Glomerular endothelial cell (primary cell): ENCODE data around the gene PEPD. TPM values are rescaled to one million over a fixed set of nuclear protein-coding genes. Genes with fewer than 3 reads are reported as not detected.
"Not testable (repeated sequence)": the region's sequence is repeated elsewhere in the genome, so short reads cannot be mapped to it uniquely, and the experiment has no call there.

ENCODE experiments used
- DNase-seq: peaks from one replicate; pipeline ENCODE4 v3.0.0-alpha.2; 2011; ENCODE audit warnings: low read depth, low spot score; ENCODE audit errors: extremely low read depth
- total RNA-seq: library from RNA; depleted of rRNA; stranded (reverse); fragments of >200 nt; gene quantifications from 2 replicates; pipeline ENCODE4 v1.2.3, GENCODE V29; 2015

Gene PEPD
- total RNA-seq, 1 donor from 2014 or later: 110 TPM

DNA sequence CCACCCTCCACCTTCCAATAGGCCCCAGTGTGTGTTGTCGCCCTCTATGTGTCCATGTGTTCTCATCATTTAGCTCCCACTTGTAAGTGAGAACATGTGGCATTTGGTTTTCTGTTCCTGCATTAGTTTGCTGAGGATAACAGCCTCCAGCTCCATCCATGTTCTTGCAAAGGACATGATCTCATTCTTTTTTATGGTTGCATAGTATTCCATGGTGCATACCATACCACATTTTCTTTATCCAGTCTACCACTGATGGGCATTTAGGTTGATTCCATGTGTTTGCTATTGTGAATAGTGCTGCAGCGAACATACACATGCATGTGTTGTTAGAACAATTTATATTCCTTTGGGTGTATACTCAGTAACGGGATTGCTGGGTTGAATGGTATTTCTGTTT, 42.0 kb downstream of the PEPD start:
- DNase-seq: not testable (repeated sequence)

DNA sequence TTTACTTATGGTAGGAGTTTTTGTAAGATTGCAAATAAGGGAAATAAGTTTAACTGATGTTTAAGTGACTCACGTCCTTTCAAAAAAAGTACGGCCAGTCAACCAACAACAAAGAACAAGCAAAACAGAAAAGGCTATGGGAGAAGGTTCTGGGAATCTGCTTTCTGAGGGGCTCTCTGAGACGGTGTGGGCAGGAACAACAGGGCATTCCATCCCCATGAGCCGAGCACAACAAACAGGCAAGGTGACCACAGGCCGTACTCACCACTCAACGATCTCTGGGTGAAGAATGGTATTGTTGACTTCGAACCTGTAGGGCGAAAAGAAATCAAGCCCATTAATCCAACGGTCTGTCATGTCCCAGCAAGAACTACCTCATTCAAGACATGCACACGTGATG, 43.8 kb downstream of the PEPD start:
- DNase-seq: no peak

DNA sequence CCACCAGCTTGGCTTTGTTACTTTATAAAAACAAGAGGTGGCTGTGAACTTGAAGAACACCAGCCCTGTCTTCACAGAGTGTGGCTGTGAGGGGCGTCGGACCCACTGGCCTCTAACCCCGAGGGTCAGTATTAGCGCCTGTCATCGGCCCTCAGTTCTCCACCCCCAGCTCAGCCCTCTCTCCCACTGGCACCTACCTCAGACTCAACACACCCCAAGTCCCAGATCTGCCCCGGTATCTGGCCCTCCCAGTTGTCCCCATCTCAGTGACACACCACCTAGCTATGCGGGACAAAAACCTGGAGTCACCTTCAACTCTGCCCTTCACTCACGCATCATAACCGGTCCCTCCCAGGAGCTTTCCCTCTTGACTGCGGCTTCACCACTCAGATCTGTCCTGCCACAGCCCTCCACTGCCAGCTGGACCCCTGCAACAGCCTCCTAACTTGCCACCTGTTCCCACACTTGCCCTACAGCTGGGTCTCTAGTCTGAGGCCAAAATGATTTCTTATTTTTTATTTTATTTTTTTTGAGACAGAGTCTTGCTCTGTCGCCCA, 45.4 kb downstream of the PEPD start:
- DNase-seq: no peak

DNA sequence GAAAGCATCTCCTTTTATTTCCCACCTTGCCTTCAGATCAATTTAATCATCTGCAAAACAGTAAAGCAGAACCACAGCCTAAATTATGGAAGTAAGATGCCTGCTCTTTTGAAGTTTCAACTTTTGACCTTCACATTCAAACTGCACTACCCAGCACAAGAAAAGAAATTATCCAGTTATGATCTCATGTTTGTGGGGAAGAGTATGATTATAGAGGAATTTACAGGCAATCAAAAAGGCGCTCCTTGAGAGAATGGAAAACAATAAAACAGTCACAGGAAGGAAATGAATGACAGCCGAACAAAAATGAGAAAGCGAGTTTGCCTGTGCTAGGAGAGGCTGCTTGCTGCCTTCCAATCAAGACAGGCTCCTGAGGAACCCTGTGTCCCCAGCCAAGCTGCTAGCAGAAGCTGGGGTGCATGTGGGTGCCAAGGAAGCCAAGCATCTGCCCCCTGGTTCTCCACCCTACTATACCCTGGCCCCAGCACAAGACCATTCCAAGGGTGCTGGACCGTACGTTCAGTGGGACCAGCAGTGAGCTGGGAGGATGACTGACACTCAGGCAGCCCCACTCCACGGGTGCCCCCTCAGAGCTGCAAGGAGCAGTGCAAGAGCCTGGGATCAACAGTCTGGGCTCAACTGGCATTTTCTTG, 47.8 kb downstream of the PEPD start:
- peak; percentile 70 for DNase-seq

DNA sequence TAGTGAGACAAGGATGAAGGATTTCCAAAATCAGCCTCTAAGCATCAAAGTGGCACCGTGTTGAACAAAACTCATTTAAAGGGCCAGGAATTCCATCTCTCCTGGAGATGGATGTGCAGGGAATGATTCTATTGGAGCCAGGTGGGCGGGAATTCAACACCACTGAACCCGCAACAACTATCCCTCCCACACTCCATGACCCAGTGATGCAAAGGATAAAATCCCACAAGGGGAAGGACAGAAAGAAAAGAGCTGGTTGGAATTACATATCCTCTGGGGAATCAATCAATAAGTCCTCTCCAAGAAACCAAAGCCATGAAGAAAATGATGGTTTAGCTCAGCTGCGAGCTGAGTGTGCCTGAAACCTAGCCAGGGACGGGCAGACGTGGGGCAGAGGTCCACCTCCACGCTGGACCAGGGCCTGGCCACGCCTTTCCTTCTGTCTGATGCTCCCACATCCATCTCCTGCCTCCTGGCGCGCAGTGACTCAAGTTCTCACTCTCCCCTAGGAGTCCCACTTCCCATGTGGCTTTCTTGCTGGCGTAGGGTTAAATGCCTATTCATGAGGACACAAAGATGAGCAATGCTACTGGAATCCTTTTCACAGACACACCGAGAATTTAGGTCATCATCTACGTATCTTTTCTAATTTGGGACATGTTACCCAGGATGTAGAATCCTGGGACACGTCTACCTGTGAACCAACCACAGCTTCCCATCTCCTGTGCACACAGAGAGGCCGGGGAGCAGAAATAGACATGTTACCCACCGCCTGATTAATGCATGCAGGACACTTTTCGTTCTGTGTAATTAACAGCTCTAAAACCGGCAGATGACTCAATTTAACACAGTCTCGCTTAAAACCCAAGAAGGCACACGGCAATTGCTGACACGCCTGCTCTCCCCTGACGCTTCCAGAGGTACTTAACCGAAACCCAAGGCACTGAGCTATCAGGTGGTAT, 48.6 kb downstream of the PEPD start:
- DNase-seq: no peak

DNA sequence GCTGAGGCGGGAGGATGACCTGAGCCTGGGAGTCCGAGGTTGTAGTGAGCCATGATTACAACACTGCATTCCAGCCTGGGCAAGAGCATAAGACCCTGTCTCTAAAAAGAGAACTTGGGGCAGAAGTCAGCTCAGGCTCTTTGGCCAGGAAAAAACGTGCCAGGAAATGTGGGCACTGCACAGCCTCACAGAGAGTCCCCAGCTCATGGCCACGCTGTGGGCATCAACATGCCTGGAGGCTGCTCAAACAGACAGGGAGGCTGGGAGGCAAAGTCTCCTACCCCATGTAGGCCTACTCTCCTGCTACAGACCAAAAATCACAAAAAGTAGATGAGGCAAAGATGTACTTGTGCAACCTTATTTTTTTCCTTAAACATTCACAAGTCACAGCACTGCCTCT, 49.4 kb downstream of the PEPD start:
- DNase-seq: no peak

DNA sequence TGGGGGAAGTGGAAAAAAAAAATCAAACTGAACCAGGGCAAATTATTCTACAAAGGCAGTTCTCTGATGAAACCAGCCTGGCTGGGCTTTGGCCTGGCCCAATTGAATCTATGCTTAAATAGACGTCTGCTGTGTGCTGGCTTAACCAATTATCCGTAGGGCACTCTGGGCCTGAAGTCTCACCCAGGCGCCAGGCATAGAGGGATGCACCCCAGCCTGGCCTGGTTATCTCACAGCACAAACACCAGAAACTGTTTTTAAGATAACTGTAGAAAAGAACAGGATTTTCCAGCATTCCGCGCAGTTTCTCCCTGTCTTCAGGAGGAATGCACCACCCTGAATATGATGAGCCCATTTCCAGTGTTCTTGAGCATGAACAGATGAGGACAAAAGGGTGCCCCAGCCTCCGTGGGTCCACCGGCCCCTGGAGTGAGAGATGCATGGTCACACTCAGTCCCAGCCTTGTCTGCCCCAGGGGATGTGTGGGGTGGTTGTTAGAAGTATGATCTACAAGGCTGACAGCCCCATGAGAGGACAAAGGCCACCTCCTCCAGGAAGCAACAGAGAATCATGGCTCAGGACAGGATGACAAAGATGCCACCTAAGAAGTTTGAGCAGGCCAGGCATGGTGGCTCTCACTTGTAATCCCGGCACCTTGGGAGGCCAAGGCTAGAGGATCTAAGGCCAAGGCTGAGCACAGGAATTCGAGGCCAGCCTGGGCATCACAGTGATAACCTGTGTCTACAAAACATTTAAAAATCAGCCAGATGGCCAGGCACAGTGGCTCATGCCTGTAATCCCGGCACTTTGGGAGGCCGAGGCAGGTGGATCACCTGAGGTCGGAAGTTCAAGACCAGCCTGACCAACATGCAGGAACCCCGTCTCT, 50.2 kb downstream of the PEPD start:
- no peak for DNase-seq

DNA sequence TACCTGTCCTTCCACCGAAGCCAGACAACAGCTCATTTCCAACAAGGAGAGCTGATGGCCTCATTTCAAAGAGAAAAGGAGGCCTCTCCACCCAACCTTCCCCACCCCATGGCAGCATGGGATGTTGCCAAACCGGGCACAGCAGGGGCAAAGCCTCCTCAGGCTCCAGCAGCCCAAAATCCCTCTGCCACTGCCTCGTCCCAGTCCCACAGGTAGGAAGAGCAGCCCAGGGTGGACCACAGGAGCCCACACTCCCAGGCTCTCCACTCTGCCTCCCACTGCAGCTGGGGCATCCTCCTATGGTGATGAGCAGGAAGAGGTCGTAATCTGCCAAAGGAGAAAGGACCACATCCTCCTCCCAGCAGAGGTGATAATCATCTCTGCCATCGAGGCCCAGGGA, 50.9 kb downstream of the PEPD start:
- DNase-seq: no peak

DNA sequence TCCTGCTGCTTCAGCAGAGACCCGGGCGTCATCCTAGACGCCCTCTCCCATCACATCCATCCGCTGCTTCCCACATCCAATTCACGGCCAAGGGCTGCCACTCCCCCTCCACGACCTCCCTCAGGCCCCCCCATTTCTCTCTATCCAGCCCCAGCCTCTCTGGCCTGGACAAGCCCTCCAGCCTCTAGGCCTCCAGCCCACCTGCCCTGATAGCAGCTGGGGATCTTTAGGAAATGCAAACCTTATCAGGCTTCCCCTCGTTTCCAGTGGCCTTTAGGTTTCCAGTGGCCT, 51.6 kb downstream of the PEPD start:
- no peak for DNase-seq

DNA sequence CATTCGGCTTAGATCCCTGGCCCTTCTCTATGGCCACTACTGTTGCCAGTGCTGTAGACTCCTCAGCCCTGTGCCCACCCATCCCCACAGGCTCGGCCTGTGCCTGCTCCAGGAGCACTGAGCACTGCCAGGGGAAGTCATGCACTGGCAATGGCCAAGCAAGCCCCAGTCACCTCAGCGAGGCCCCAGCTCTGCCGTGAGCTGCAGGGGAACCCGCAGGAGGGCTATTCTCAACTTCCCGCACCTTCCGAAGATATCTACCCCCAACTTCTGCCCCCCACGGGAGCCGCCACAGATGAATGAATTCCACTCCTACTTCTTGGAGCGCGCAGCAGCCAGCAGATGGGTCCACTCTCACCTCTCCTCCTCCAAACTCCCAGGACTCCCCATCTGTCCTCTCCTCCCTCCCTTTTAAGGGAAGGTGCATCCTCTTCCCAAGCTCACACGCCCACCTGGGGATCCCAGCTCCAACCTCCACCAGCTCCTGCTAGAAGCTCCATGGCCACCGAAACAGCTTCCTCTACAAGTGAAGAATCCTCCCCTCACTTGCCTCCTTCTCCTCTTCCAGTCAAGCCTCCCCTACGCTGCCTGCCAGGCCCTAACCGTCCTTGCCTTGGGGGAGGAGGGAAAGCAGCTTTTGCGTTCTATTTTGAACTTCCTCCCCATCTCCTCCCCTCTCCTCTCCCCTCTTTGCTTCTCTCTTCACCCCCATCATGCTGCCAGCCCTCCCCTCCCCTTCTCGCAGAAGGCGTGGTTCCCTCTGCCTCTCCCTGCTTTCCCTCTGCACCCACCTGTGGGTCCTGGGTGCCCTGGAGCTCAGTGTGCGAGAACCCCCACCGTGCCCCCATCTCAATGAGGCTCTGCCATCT, 52.2 kb downstream of the PEPD start:
- no peak for DNase-seq

DNA sequence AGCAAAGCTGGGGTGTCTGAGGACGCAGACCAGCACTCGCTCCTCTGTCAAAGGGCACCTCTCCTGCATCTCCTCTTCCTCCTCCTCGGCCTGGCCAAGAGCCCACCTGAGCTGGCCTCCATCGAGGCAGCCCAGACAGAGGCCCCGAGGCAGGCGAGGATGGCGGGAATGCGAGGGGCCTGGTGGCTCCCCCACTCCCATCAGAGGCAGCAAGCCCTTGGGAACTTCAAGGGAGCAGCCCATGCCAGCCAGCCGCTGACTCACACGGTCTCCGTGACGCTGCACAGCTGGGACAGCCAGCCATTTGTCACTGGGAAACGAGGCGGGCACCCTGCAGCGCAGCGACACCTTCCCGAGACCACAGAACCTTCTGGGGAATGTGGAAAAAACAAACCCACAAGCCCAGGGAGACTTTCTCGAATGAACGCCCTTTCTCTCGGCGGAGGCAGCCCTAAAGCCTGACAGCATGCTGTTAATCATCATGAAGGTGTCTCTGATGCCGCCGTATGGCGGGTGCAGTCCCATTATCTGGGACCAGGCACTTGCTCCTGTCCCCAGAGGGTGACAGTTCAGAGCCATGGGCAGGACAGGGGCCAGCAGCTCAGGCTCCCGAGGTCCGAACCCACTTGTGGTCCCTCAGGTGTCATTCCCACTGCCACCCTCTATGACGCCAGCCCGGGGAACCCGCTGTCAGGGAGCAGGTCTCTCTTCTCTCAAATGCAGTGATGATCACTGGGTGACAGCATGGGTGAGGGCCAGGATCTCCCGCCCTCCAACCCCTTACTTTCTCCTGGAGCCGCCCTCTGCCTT, 53.0 kb downstream of the PEPD start:
- DNase-seq: no peak

DNA sequence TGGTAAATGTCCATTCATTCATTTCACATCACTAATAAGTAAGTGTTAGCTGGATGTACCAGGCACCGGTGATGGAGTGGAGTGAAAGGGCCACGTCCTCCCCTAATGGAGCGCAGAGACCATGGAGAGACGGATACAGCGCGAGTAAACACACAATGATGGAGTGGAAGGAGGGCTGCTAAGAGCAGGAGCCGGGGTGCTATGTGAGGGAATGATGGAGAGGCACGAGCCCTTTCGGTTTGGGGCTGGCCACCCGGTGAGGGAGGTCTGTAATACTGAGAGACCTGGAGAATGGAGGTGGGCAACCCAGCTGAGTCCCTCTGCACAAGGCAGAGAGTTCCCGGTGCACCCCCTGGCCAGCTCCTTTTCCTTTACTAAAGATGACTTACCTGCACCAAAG, 53.7 kb downstream of the PEPD start:
- no peak for DNase-seq

DNA sequence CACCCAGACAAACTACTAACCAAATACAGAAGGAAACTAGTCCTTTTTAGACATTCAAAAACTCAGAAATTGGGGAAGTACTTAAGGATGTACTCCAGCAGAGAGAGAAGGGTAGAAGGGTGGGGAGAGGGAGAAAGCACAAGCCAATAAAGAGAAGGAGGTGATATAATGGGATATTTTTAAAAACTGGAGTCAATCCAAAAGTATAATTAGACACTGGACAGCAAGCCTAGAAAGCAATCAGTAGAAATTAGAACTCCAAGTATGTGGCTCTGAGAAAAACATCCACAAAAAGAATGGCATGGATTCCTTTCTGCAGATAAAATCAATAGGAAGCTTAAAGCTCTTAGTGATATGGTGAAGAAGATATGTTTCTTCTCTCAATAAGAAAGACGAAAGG, 55.8 kb downstream of the PEPD start:
- DNase-seq: no peak

DNA sequence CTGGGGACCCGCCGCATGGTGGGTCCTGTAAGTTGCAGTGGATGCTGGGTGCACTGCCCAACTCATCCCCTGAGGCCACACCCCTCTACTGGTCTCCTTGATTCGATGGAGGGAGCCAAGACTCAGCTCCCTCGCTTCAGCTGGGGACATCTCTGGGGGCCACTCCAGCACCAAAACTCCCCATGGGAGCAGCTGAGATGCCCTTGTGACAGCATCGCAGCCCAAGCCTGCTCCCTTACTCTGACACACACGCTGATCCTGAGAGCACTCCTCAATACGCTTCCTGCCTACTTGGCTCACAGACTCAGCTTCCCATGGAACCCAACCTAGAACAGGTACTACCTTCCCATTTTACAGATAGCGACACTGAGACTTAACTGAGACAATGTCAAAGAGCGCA, 56.2 kb downstream of the PEPD start:
- no peak for DNase-seq

DNA sequence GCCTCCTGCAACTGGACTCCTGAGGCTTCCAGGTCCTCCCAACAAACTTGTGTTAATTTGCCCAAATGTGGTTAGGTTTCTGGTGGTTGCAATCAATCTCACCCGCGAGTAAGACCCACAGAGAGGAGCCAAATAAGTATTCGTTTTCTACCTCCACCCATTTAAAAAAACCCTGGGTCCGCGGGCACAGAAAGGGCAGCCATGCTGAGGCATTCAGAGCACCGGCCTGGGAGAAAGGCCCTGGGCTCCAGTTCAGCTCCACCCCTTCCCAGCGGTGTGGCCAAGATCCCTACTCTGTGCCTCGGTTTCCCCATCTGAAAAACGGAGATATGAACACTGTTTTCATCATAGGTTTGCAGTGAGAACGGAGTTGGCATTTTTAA, 56.9 kb downstream of the PEPD start:
- no peak for DNase-seq

DNA sequence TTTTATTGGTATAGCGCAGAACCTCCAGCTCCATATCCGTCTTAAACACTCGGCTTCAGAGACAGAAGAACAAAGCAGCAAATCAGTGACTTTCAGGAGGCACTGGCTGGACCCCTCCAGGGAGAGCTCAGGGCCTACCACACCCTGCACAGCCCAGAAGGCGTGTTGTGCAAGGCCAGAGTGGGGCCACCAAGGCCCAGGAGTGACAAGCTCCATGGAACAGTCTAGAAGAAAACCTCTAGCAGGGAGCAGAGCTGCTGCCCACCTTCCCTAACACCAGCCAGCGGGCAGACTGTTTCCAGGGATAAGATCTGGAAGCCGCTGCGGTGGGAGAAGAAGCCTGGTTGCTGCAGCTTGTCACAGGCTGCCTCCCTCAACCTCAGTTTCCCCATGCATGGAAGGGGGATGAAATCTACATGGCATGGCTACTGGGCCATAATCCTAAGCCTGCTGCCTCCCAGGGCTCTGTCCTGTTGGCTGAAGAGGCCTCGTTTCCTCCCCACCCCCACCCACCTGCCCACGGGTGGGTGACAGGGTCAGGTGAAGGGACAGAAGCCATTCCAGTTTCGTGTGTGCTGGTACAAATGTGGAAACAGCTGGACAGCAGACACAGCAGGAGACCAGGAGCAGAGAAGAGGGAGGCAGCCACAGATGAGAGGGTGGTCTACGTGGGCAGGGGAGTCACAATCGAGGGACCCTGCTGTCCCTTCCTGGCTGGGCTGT, 57.4 kb downstream of the PEPD start:
- no peak for DNase-seq

DNA sequence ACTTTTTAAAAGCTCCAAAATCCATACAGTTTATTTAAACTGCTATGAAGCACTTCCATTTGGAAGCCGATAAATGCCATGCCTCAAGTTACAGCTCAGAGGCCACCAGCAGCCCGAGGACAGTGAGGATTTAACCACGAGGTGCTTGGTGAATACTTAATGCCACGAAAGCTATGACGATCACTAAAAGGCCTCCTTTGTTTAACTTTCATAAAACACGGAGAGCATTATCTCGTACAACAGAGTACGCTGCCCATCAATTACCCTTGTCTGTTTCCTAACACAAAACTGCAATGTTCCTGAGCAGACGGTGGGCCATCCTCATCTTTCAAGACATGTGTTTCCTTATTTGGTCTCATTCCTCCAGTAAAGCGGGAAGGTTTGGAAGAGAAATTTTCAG, 58.4 kb downstream of the PEPD start:
- no peak for DNase-seq

DNA sequence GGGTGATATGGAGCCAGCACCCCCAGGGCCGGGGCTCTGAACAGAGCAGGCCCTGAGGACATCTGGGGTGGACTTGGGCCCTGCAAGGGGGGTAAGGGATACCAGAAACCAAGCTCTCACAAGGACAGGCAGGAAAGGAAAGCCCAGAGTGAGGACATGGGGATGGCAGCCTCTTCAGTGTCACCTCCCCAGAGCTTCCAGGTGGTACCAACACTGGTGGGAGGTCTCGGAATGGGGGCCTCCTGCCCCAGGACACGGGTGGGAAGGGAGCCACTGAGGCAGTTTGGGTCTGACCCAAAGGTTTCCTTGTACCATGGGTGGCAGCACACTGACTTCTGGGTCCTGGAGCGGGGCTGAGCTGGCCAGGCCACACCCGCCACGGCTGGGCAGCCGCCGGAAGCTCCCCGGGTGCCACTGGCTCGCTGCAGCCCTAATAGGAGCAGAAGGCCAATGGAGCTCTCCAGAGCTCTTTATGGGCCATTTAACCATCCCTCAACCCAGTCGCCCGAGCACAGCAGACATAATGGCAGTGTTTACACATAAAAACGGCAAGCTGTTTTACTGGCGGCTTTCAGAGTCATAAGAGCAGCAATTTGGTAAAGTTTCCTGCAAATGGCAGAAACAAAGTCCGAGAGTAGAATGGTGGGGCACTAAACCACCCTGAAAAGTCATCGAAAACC, 59.3 kb downstream of the PEPD start:
- DNase-seq: no peak
